CD14-positive monocyte (primary cell): ENCODE measurements around the gene IL16. TPM values are rescaled to one million over a fixed set of nuclear protein-coding genes. Genes with fewer than 3 reads are reported as not detected.

Experiments
- DNase-seq, 3 donors: peaks; one replicate each; pipeline ENCODE4 v3.0.0-alpha.2; 2011 to 2022
- H2AFZ ChIP-seq: 2 replicates; pipeline ENCODE4 v1.6.0; 2012; ENCODE audit warnings: mild to moderate bottlenecking, low read depth, low read length, inconsistent platforms; ENCODE audit not compliant: insufficient read depth, poor library complexity, severe bottlenecking
- H3K27ac ChIP-seq, 2 donors: 1 replicate in 1 of 2; 2 replicates in 1 of 2; pipeline ENCODE4 v1.5.1; 2012 to 2013; ENCODE audit warnings: low read length in 2 of 2, control low read depth in 1 of 2, inconsistent platforms in 1 of 2, low read depth in 1 of 2, mild to moderate bottlenecking in 1 of 2
- H3K27me3 ChIP-seq, 2 donors: one replicate each; pipeline versions ENCODE4 v1.6.0 to v1.6.1; 2011 to 2013; ENCODE audit warnings: low read length in 2 of 2; ENCODE audit not compliant: control insufficient read depth in 2 of 2, insufficient read depth in 2 of 2
- H3K36me3 ChIP-seq, 2 donors: replicated peaks in 1 of 2; 1 replicate in 1 of 2; 2 replicates in 1 of 2; pipeline versions ENCODE4 v1.5.1 to v1.6.1; 2012 to 2013; ENCODE audit warnings: low read length in 2 of 2, control low read depth in 1 of 2, inconsistent platforms in 1 of 2, mild to moderate bottlenecking in 1 of 2; ENCODE audit not compliant: insufficient read depth in 2 of 2, control insufficient read depth in 1 of 2
- H3K4me1 ChIP-seq, 2 donors: 1 replicate in 1 of 2; 2 replicates in 1 of 2; pipeline versions ENCODE4 v1.5.1 to v1.6.1; 2012 to 2013; ENCODE audit warnings: low read length in 2 of 2, control low read depth in 1 of 2, inconsistent platforms in 1 of 2, mild to moderate bottlenecking in 1 of 2, moderate library complexity in 1 of 2; ENCODE audit not compliant: insufficient read depth in 2 of 2, control insufficient read depth in 1 of 2
- H3K4me2 ChIP-seq: replicated peaks from 2 replicates; pipeline ENCODE3; 2012; ENCODE audit warnings: low read length, moderate library complexity, mild to moderate bottlenecking; ENCODE audit not compliant: poor library complexity, severe bottlenecking; ENCODE audit errors: extremely low read depth
- H3K4me3 ChIP-seq, 3 experiments: fragments of 200-600 bp in 1 of 3; sonication (generic) in 1 of 3; replicated peaks in 1 of 3; 1 replicate in 2 of 3; 2 replicates in 1 of 3; pipeline ENCODE4 v1.5.1; 2011 to 2013; ENCODE audit warnings: low read length in 3 of 3, mild to moderate bottlenecking in 3 of 3, control low read depth in 2 of 3, low read depth in 2 of 3, inconsistent platforms in 1 of 3, moderate library complexity in 1 of 3
- H3K79me2 ChIP-seq: 2 replicates; pipeline ENCODE4 v1.6.0; 2012; ENCODE audit warnings: mild to moderate bottlenecking, control low read depth, inconsistent platforms, low read length, moderate library complexity; ENCODE audit not compliant: insufficient read depth
- H3K9ac ChIP-seq: 2 replicates; pipeline ENCODE4 v1.6.0; 2017; ENCODE audit warnings: low read length, mild to moderate bottlenecking; ENCODE audit not compliant: insufficient read depth, poor library complexity, severe bottlenecking
- H3K9me3 ChIP-seq, 2 donors: replicated peaks in 1 of 2; 1 replicate in 1 of 2; 2 replicates in 1 of 2; pipeline versions ENCODE4 v1.5.1 to v1.6.1; 2012 to 2013; ENCODE audit warnings: low read length in 2 of 2, control low read depth in 1 of 2; ENCODE audit not compliant: control insufficient read depth in 1 of 2, insufficient read depth in 1 of 2
- H4K20me1 ChIP-seq: 2 replicates; pipeline ENCODE4 v1.6.0; 2012; ENCODE audit warnings: mild to moderate bottlenecking, low read length, control low read depth, moderate library complexity; ENCODE audit not compliant: insufficient read depth
- H3K27ac Mint-ChIP-seq, 7 donors: one replicate each; pipeline ENCODE4 v1.8.0; 2020; ENCODE audit warnings: mild to moderate bottlenecking in 7 of 7, mixed read lengths in 7 of 7, moderate library complexity in 6 of 7, inconsistent platforms in 2 of 7
- H3K27me3 Mint-ChIP-seq, 3 donors: one replicate each; pipeline ENCODE4 v1.8.0; 2021 to 2022; ENCODE audit warnings: low read depth in 3 of 3, mild to moderate bottlenecking in 3 of 3, mixed read lengths in 3 of 3, moderate library complexity in 3 of 3, inconsistent platforms in 1 of 3
- H3K36me3 Mint-ChIP-seq, 2 donors: one replicate each; pipeline ENCODE4 v1.8.0; 2020; ENCODE audit warnings: mixed read lengths in 2 of 2, inconsistent platforms in 1 of 2, mild to moderate bottlenecking in 1 of 2
- H3K4me1 Mint-ChIP-seq: one replicate; pipeline ENCODE4 v1.8.0; 2020; ENCODE audit warnings: mild to moderate bottlenecking, mixed read lengths
- H3K4me3 Mint-ChIP-seq, 2 donors: one replicate each; pipeline ENCODE4 v1.8.0; 2020; ENCODE audit warnings: mild to moderate bottlenecking in 2 of 2, mixed read lengths in 2 of 2, moderate library complexity in 1 of 2
- H3K9me3 Mint-ChIP-seq, 7 donors: one replicate each; pipeline ENCODE4 v1.8.0; 2020 to 2022; ENCODE audit warnings: mixed read lengths in 7 of 7, mild to moderate bottlenecking in 6 of 7, moderate library complexity in 6 of 7, inconsistent platforms in 2 of 7
- CTCF ChIP-seq: fragments of 200-600 bp; IDR thresholded peaks from one replicate; pipeline ENCODE4 v1.8.0; 2022; ENCODE audit warnings: antibody characterized with exemption, mild to moderate bottlenecking
- WGBS: methylation state at CpG from one replicate; pipeline ENCODE4 v1.1.5; 2013; ENCODE audit warnings: missing lambda C conversion rate; ENCODE audit not compliant: insufficient coverage; 5-methylcytosine and 5-hydroxymethylcytosine counted together
- intact Hi-C, 2 donors: fragments of 100-400 bp; cut with micrococcal nuclease; formaldehyde crosslinking; loops; one replicate each; pipeline versions ENCODE4 v1.15.0 to v1.15.1; 2023
- polyA plus RNA-seq, 3 donors: library from polyadenylated mRNA; depleted of rRNA in 1 of 3; unstranded in 2 of 3; stranded (reverse) in 1 of 3; fragments of 300-500 nt in 2 of 3; fragments of >200 nt in 1 of 3; fragmentation: Illumina TruSeq in 2 of 3; gene quantifications; 1 replicate in 2 of 3; 2 replicates in 1 of 3; pipeline ENCODE4 v1.2.3, GENCODE V29; 2012 to 2021

IL16 gene
- polyA plus RNA-seq, 3 donors, result 64.8 to 95.1 (median 71.5) TPM

- peak; percentile 48 to 80 (median 54) for DNase-seq
- Histone ChIP-seq H2AFZ (peak overlapping the region; percentile 10), H3K27ac (peak overlapping the region; percentile 93 to 97), H3K4me1 (peaks cover 64 to 74% of the 10 kb centered on the region in 2 donors), H3K27me3 (no peaks in the 10 kb centered on the region), H3K36me3 (peaks cover under 1% of the 10 kb centered on the region in 2 donors), H3K9me3 (no peaks in the 10 kb centered on the region), H3K9ac (peak overlapping the region; percentile 56), H3K4me2 (peak overlapping the region; percentile 70), H3K79me2 (peaks cover 42% of the 10 kb centered on the region), H3K4me3 (peak overlapping the region in 1 of 3 experiments; percentile 91), H4K20me1 (peaks cover 16% of the 10 kb centered on the region)
- no peak for TF ChIP-seq CTCF
- Mint-ChIP-seq H3K4me1 (peaks cover 77% of the 10 kb centered on the region), H3K4me3 (peak overlapping the region in 1 of 2 donors; percentile 87), H3K9me3 (no peaks in the 10 kb centered on the region), H3K36me3 (peaks cover 8 to 17% of the 10 kb centered on the region in 2 donors), H3K27me3 (peaks cover 0 to 5% (median 2%) of the 10 kb centered on the region in 3 donors), H3K27ac (peak overlapping the region; percentile 96 to 99 (median 99))
- WGBS, result 11% methylated on average over 6 of the region's 6 CpGs
- intact Hi-C loops, result loop anchor here in 1 of 2 donors (2.0 to 10.0 kb wide), 2 partner anchors 16 to 290 kb away; partner anchors contain the start of gene TLNRD1
Measured at GRCh38 chr15:81294516-81294880, 97.8 kb downstream of the IL16 start.

GRCh38 chr15:81295486-81296121 lies 98.9 kb downstream of the IL16 start:
- peak overlapping the region; percentile 98 to 99 (median 99) for H3K27ac Mint-ChIP-seq
- peak in 2 of 3 donors; percentile 58 to 68 for DNase-seq
- peaks cover 17 to 27% of the 10 kb centered on the region in 2 donors for H3K36me3 Mint-ChIP-seq
- Histone ChIP-seq H3K27ac (peak overlapping the region; percentile 92 to 97), H3K36me3 (peaks cover 10 to 12% of the 10 kb centered on the region in 2 donors), H3K4me2 (peak overlapping the region; percentile 91), H3K4me3 (peak overlapping the region in 1 of 3 experiments; percentile 91), H3K27me3 (no peaks in the 10 kb centered on the region), H2AFZ (peak overlapping the region; percentile 58), H3K9ac (peak overlapping the region; percentile 84), H3K9me3 (no peaks in the 10 kb centered on the region), H3K79me2 (peaks cover 53% of the 10 kb centered on the region), H4K20me1 (peaks cover 28% of the 10 kb centered on the region), H3K4me1 (peaks cover 75 to 85% of the 10 kb centered on the region in 2 donors)
- H3K4me1 Mint-ChIP-seq, result peaks cover 88% of the 10 kb centered on the region
- peak overlapping the region in 1 of 2 donors; percentile 97 for H3K4me3 Mint-ChIP-seq
- no peak for TF ChIP-seq CTCF
- H3K27me3 Mint-ChIP-seq, result peaks cover 0 to 5% (median 2%) of the 10 kb centered on the region in 3 donors
- no peaks in the 10 kb centered on the region for H3K9me3 Mint-ChIP-seq
- 0% methylated on average over 1 of the region's 5 CpGs for WGBS
- intact Hi-C loops, result loop anchor here in 1 of 2 donors (2.0 to 10.0 kb wide), 3 partner anchors 15 to 291 kb away; partner anchors contain the start of gene TLNRD1
